ENCODE data around the gene RBM23.

RBM23 gene

GRCh38 chr14:22885975-22886374 is 33.0 kb downstream of the RBM23 start:
- Histone ChIP-seq H3K4me3 (ENCODE audit: low read depth in 1 of 2, low read length in 1 of 2) (peak overlapping the region; percentile 43 to 71), H3K9me3 (no peaks in the 10 kb centered on the region), H3K36me3 (peaks cover 37% of the 10 kb centered on the region), H3K4me1 (ENCODE audit: control insufficient read depth in 1 of 2, insufficient read depth in 1 of 2, low read depth in 1 of 2, low read length in 1 of 2) (peaks cover 16 to 24% of the 10 kb centered on the region in 2 experiments), H3K27ac (no peak overlapping the region), H3K27me3 (peaks cover 39% of the 10 kb centered on the region)
- no peak for TF ChIP-seq CTCF (IDR thresholded peaks at IDR 0.05)

DNA sequence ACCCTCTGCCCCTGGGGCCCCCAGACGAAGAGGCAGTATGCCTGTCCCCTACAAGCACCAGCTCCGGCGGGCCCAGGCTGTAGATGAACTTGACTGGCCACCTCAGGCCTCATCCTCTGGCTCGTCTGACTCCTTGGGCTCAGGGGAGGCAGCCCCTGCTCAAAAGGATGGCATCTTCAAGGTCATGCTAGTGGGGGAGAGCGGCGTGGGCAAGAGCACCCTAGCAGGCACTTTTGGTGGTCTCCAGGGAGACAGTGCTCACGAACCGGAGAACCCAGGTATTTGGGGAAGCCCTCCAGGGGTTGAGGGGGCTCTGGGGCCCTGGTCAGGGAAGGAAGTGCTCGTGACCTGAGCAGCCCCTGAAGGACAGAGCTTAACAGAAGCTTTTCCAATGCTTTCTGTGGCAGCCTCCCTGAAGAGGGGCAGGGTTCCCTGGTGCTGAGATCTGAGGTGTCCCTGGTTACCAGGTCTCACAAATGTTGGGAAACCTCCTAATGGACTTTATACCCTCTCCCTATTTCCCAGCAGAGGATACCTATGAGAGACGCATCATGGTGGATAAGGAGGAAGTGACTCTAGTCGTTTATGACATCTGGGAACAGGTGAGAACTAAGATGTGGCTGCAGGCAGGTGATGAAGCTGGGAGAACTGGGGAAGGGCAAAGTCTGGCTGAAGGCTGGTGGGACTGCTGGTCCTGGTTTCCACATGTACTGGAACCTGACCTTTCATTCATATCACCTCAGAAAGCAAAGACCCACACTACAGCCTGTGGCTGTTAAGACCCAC is 34.0 kb downstream of the RBM23 start:
- H3K4me3 ChIP-seq (ENCODE audit: low read depth in 1 of 2, low read length in 1 of 2): no peak overlapping the region
- H3K4me1 ChIP-seq (ENCODE audit: control insufficient read depth in 1 of 2, insufficient read depth in 1 of 2, low read depth in 1 of 2, low read length in 1 of 2): peaks cover 16 to 24% of the 10 kb centered on the region in 2 experiments
- peaks cover 47% of the 10 kb centered on the region for H3K36me3 ChIP-seq
- H3K27me3 ChIP-seq: peaks cover 39% of the 10 kb centered on the region
- H3K9me3 ChIP-seq: no peaks in the 10 kb centered on the region
- TF ChIP-seq CTCF (IDR thresholded peaks at IDR 0.05): no peak
- no peak overlapping the region for H3K27ac ChIP-seq

DNA sequence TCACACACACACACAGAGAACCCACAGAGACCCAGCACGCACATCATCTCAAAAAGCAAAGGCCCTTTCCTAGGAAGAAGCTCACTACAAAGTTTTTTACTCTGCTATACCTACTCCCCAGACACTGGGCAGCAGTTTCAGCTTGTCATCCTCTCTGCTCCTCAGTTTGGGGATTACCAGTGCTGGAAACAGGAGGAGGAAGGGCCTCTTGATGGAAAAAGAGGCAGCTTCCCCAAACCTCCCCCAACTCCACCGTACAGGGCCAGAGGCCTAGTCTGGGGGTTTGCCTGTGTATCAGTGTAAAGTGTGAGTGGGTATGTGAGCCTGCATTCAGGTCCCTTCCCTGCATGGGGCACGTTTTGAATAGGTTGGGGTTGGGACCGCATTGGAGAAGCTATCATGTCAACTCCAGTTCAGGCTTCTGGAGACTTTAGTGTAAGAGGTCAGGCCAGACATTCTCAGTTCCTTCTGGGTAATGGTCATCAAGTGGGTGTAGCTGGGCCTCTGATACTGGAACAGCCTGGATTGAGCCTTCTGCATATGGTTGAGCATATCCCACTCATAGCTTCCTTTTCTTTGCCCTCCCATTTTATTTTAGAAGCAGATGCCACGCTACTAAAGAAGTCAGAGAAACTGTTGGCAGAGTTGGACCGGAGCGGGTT is 34.7 kb downstream of the RBM23 start:
- H3K9me3 ChIP-seq: no peaks in the 10 kb centered on the region
- no peak for TF ChIP-seq CTCF (IDR thresholded peaks at IDR 0.05)
- peaks cover 54% of the 10 kb centered on the region for H3K36me3 ChIP-seq
- H3K27ac ChIP-seq: no peak overlapping the region
- H3K4me3 ChIP-seq (ENCODE audit: low read depth in 1 of 2, low read length in 1 of 2): no peak overlapping the region
- H3K4me1 ChIP-seq (ENCODE audit: control insufficient read depth in 1 of 2, insufficient read depth in 1 of 2, low read depth in 1 of 2, low read length in 1 of 2): peaks cover 19 to 26% of the 10 kb centered on the region in 2 experiments
- H3K27me3 ChIP-seq: peaks cover 39% of the 10 kb centered on the region

DNA sequence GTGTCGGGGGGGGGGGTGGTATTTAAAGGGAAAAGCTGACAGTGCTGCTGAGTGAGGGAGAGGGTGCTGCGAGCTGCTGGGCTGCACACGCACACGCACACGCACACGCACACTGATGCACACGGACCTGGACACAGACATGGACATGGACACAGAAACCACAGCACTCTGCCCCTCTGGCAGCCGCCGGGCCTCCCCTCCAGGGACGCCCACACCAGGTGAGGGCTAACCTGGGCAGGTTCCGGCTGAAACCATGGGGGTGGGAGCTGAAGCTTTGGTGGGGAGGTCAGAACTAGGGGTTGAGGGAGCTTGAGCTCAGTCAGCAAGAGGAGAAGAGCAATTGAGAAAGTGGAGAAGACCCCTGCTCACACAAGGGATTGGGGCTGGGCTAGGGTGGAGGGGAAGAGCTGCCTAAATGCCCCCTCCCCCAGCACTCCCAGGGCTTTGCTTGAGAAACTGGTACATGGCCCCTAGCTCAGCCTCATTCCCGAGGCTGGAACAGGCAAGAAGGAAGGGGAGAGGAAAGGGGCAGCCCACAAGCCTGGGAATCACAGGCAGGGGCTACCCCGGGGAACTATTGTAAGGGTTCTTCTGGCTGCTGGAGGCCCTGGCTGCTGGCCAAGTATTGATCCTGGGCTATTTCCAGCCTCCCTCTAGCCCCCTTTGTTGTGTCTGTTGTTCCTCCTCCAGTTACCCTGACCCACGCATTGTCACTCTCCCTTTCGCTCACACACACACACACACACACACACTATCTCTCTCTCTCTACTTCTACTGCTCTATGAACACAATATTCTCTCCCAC is 35.6 kb downstream of the RBM23 start, which contains the start of gene REM2:
Gene REM2, plus strand, starts transcription at position 50 of the 804 bp plus-strand sequence. Its CDS starts 66 bp downstream, at position 116.
- H3K36me3 ChIP-seq: peaks cover 63% of the 10 kb centered on the region
- no peaks in the 10 kb centered on the region for H3K9me3 ChIP-seq
- TF ChIP-seq CTCF (IDR thresholded peaks at IDR 0.05): no peak
- peak within 1 kb of the TSS; percentile 39 for H3K27ac ChIP-seq
- H3K4me3 ChIP-seq (ENCODE audit: low read depth in 1 of 2, low read length in 1 of 2): no peak within 1 kb of the TSS
- peaks cover 28 to 35% of the 10 kb centered on the region in 2 experiments for H3K4me1 ChIP-seq (ENCODE audit: control insufficient read depth in 1 of 2, insufficient read depth in 1 of 2, low read depth in 1 of 2, low read length in 1 of 2)
- H3K27me3 ChIP-seq: peaks cover 39% of the 10 kb centered on the region

DNA sequence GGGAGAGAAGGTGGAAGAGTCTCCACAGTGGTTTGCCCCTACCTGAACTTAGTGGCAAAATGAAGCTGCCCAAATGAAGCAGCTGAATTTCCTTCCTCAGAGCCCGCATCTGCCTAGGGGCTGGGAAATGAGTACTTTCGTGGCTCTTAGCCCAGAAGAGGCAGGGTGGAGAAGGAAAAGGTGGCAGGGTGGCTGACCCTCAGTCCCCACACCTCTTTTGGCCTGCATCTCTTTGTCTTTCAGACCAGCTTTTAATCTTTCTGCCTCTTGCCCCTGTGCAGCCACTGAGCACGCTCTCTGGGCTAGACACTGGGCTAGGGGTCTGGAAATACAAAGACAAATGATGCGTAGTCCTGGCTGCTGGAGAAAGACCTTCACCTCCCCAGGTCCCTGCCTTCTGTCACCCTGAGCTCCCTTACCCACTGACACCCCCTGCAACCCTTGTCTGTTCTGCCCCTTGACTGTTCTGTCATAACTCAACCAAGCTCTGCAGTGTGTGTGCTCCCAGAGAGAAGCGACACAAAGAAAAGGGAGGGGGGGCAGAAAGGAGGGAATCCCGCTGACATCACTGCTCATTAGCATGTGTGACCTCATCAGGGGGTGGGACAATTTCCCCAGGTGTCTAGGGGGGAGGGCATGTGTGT is 36.3 kb downstream of the RBM23 start:
- H3K27me3 ChIP-seq: peaks cover 39% of the 10 kb centered on the region

More for the DNA sequence above, 36.3 kb downstream of the RBM23 start:
- Histone ChIP-seq H3K4me1 (ENCODE audit: control insufficient read depth in 1 of 2, insufficient read depth in 1 of 2, low read depth in 1 of 2, low read length in 1 of 2) (peaks cover 35 to 42% of the 10 kb centered on the region in 2 experiments), H3K9me3 (no peaks in the 10 kb centered on the region), H3K27ac (peak overlapping the region; percentile 39), H3K4me3 (ENCODE audit: low read depth in 1 of 2, low read length in 1 of 2) (no peak overlapping the region), H3K36me3 (peaks cover 64% of the 10 kb centered on the region)
- TF ChIP-seq CTCF (IDR thresholded peaks at IDR 0.05): no peak

All from neutrophil (primary cell).